UCSD-AML1 (cell line): ENCODE results near the gene RCAN3.
"Not testable (repeated sequence)": the region's sequence is repeated elsewhere in the genome, so short reads cannot be mapped to it uniquely, and the experiment has no call there.

Source experiments
- DNase-seq: peaks from one replicate; lab custom pipeline; 2025; ENCODE audit not compliant: unreplicated experiment; lab: John Stamatoyannopoulos, UW

RCAN3 gene

DNA sequence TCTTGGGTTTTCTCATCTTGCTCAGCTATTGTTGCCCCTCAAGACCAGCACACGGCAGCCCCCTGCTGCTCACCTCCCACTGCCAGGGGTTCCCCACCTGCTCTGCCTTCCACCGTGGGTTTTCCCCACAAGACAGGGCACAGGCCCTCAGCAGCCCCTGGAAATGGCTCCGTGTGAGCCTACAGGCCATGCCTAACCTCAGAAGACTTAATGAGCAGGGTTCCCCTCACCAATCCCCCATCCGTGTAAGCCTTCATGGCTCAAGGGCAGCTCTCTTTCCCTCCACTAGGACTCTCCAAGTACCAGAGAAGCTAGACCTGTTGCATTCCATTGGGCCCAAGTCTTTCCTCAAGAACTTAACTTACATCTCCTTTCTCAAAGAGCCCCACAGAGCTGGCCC, 18.4 kb upstream of the RCAN3 start:
- no peak for DNase-seq

DNA sequence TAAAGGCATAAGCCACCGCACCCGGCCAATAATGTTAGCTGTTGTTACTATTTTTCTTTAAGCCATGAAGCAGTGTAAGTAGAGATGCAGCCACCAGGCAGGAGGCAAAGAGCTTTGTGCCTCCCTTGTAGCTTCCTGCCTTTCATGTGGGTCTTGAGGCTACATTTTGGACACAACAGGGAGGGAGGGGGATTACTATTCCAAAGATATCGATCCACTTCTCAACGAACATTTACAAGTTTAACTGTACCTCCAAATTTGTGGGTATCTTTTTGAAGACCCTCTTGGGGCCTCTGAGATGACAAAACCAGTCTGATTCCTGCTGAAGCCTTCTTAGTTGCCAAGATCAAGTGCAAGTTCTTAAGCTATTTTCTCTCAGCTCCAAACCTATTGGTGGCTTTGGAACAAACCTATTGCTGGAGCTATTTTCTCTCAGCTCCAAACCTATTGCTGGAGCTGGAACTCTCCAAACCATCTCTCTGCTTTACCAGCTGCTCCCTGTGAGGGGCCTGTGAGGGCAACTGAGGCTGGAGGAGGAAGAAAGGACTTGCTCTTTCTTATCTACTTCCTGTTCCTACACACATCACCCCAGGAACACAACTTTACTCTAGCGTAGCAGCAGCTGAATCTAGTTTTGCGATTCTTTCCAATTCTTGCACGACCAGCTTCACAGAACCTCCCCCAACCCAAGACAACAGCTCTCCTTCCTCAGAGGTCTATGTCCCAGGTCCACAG, 16.1 kb upstream of the RCAN3 start:
- no peak for DNase-seq

DNA sequence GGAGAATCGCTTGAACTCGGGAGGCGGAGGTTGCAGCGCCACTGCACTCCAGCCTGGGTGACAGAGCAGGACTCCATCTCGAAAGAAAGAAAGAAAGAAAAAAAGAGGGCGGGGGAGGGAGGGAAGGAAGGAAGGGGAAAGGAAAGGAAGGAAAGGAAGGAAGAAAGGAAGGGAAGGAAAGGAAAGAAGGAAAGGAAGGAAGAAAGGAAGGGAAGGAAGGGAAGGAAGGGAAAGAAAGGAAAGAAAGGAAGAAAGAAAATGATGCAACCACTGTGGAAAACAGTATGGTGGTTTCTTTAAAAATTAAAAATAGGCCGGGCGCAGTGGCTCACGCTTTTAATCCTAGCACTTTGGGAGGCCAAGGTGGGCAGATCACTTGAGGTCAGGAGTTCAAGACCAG, 15.2 kb upstream of the RCAN3 start:
- no peak for DNase-seq

DNA sequence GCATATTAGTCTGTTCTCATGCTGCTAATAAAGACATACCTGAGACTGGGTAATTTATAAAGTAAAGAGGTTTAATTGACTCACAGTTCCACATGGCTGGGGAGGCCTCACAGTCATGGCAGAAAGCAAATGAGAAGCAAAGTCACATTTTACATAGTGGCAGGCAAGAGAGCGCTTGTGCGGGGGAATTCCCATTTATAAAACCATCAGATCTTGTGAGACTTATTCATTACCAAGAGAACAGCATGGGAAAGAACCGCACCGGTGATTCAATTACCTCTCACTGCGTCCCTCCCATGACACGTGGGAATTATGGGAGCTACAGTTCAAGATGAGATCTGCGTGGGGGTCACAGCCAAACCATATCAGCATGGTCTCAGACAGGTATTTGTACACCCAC, 14.5 kb upstream of the RCAN3 start:
- not testable (repeated sequence) for DNase-seq

DNA sequence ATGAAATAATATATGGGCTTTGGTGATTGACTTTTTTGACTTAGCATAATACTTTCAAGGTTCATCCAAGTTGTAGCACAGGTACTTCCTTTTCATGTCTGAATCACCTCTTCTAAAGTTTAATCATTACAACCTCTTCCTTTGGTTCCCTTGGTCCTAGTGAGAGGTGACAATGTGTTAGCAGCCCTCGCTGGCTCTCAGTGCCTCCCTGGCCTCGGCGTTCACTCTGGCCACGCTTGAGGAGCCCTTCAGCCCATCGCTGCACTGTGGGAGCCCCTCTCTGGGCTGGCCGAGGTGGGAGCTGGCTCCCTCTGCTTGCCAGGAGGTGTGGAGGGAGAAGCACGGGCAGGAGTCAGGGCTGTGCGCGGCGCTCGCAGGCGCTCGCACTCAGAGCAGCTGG, 13.0 kb upstream of the RCAN3 start:
- DNase-seq, result no peak

DNA sequence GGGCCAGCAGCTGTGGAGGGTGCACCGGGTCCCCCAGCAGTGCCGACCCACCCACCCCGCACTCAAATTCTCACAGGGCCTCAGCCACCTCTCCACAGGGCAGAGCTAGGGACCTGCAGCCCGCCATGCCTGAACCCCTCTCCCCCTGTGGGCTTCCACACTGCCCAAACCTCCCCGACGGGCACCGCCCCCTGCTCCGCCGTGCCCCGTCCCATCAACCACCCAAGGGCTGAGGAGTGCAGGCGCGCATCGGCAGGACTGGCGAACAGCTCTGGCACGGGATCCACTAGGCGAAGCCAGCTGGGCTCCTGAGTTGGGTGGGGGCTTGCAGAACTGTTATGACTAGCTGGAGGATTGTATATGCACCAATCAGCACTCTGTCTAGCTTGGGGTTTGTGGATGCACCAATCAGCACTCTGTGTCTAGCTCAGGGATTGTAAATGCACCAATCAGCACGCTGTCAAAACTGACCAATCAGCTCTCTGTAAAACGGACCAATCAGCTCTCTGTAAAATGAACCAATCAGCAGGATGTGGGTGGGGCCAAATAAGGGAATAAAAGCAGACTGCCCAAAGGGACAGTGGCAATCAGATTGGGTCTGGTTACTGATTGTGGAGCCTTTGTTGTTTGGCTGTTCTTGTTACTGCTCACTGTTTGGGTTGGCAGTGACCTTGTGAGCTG, 12.4 kb upstream of the RCAN3 start:
- no peak for DNase-seq

DNA sequence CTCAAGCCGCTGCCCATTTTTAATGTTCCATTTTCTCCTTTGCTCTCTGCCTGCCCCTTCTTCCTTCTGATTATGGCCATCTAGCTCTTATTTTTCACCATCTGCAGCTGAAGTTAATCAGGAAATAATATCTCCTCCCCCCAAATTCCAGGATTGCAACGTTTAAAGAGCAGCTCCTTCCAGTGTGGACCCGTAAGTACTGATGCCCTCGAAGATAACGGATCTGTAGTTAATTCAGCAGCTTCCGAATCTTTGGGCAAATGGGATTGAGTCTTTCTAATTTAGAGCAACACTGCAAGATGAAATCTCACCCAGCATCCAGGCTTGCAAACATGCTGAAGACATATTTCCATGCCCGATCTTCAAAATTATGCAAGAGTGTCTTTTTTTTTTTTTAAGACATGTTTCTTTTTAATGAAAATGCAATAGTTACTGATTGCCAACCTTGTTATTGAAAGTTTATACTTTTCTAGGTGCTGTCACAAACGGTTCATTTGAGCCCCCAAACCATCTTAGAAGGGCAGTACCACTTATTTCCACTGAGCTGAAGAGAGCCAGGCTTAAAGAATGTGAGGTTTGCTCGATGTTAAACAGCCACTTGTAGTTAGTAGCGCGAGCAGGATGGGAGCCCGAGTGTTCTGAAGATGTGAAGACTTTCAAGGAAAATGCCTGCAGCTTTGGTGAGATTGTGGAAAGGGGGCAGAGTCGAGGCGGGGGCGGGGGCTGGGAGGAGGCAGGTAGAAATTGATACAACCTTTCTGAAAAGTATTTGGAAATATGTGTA, 10.9 kb upstream of the RCAN3 start:
- DNase-seq, result no peak

DNA sequence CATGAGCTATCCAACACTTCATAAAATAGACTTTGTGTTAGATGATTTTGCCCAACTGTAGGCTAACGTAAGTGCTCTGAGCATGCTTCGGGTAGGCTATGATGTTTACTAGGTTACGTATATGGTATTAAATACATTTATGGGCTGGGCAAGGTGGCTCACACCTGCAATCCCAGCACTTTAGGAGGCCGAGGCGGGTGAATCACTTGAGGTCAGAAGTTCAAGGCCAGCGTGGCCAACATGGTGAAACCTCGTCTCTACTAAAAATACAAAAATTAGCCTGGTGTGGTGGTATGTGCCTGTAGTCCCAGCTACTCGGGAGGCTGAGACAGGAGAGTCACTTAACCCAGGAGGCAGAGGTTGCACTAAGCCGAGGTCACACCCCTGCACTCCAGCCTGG, 9.7 kb upstream of the RCAN3 start:
- DNase-seq, result not testable (repeated sequence)

DNA sequence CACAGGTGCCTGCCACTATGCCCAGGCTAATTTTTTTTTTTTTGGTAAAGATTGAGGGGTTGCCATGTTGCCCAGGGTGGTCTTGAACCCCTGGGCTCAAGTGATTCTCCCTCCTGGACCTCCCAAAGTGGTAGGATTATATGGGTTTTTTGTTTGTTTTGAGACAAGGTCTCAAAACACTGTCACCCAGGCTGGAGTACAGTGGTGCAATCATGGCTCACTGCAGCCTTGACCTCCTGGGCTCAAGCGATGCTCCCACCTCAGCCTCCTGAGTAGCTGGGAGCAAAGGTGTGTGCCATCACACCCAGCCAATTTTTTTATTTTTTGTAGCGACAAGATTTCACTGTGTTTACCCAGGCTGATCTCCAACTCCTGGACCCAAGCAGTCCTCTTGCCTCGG, 8.9 kb upstream of the RCAN3 start:
- no peak for DNase-seq

DNA sequence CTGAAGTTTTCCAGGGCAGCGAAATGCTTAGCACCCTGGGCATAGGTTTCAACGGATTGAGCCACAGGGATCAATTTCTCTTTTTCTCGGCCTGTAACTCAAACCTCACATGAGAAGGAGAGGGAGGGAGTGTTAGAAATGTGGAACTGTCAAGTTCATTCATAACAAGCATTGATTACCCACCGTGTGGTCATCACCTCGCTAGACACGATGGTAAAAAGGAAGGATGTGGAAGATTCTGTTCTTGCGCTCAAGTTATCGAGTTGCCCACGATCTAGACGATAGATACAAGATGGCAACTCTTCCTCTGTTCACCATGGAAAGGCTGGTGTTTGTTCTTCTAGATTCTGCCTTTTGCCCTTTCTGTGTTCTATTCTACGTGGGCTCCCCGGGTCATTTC, 4.0 kb upstream of the RCAN3 start:
- no peak for DNase-seq

DNA sequence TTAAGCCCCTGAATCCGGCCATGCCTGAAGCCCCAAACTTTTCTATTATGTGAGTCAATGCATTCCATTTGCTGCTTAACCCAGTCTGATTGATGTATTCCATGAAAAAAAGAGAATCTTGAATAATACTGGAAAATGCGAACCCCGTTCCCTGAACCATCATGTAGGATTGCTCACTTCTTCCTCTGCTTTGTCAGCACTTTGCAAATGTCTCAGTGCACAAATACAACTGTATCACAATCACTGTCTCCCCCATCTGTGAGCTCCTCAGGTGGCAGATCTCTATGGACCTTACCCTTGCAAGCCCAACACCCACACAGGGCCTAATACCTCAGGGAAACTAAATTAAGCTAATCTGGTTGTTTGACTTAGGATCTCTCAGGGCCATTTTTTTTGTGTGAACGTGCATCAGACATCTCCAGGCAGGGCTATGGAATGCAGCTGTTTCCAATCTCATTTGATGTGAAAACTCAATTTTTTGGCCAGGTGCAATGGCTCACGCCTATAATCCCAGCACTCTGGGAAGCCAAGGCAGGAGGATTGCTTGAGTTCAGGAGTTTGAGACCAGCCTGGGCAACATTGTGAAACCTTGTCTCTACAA, 2.1 kb upstream of the RCAN3 start:
- no peak for DNase-seq

DNA sequence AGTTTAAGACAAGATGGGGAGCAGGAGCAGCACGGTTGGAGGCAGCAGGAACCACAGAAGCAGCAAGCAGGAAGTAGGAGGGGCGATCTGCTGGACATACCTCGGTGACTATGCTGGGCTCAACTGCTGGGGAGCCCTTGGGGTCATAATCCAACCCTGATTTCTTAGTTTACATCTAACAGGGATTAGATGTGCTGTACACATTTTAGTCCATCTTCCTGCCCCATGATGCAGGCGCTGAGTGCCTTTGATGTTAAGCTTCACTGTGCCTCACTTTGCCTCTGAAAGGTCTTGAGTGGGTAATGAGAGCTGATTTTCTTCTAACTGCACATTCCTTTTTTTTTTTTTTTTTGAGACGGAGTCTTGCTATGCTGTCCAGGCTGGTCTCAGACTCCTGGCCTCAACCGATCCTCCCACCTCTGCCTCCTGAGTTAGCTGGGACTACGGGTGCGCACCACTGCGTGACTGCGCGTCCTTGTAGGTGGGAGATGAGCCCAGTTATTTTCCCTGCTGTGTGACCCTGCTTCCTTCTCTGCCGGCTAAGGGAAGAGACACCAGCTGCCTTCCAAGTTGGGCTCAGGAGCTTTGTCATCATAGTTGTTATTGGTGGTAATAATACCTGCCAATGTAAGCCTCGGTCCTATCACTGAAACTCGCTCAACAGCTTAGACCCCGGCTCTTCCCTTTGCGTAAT, 1.1 kb upstream of the RCAN3 start:
- DNase-seq, result peak; percentile 42

DNA sequence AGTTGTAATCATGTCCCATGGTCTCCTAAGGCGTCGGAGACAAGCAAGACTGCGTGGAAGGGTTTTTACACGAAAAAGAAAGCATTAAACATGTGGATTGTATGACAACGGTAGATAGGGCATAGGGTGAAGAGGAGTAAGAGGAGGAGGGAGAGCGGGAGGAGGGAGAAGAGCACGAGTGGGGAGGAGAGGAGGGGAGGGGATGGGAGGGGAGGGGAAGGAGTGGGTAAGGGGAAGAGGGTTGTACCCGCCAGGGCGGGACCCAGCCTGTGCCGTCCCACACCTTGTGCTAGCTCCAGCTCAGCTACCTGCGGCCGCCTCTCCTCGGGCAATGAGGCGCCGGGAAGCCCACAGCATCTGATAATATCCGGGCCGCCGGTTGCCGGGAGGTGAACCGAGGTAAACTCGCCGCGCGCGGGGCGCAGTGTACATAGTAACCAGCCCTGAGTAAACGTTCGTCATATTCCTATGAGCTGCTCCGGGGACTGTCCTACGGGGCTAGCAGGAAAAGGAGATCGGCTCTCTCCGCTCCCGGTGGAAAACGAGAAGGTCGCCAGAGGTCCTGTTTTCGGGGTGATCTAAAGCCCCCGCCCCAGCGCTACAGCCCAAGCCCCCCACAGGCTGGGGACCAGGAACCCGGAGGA, 449 bp upstream of the RCAN3 start:
- DNase-seq, result peak; percentile 60

DNA sequence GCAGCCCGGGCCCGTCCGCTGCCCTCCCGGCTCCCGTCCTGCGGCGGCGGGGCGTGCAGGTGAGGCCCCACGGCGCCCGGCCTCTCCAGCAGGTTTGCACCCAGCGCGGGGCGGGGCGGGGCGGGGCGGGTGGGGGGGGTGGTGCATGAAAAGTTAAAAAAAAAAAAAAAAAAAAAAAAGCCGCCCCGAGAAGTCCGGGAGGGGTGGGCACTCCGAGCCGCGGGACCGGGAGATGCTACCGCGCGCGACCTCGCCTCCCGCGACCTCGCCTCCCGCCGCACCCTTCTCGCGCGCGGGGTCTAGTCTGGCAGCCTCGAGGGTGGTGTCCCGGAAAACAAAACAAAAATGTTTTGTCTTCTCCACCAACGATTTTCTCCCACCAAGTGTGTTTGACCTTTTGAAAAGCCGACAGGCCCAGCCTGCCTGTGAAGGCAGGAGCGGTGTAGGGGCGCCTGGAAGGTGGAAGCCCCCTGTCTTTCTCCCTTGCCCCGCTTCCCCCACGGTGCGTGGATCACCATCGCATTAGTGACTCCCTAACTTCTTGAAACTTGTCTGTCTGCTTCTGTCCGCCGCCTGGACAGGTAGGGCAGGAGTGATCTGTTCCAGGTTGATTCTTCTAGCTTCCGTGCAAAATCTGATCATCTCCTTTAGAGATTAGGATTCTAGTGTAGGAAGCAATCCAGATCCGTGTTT, 569 bp downstream of the RCAN3 start:
- no peak for DNase-seq

DNA sequence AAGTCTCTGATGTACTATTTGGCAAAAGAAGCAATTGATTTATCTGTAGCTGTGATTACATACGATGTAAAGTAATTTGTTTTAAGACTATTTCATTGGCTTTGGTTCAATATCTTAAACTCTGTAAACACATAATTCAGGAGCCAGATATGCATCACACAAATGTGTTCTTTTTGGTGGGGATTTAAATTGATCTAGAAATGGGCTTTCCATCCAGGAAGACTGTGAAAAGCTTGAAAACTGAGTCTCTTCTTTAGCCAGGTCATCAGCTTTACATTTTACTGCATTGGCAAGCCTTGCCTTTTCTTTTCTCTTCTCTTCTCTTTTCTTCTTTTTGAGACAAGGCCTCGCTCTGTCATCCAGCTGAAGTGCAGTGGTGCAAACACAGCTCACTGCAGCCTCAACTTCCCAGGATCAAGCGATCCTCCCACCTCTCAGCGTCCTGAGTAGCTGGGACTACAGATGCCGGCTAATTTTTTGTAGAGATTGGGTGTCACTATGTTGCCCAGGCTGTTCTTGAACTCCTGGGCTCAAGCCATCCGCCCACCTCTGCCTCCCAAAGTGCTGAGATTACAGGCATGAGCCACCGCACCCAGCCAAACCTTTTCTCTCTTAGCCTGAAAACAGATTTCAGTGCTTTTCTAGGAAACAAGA, 1.4 kb downstream of the RCAN3 start:
- no peak for DNase-seq

DNA sequence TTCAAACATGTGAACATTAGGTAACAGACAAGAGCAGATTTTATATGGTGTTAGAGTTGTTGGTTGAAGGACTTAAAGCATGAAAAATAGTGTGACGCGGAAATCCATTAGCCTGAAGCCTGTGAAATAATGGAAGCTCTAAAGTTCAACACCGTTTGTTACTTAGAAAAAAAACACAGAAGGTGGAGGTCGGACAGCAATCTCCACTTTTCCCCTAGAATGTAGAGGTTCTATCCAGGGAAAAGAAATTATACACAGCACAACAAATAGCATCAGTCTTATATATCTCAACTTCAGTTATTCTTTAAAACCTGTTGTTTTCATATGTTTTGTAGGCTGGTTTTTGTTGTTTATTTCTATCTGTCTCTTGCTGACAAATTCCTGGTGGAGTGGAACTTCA, 1.9 kb downstream of the RCAN3 start:
- DNase-seq, result no peak

DNA sequence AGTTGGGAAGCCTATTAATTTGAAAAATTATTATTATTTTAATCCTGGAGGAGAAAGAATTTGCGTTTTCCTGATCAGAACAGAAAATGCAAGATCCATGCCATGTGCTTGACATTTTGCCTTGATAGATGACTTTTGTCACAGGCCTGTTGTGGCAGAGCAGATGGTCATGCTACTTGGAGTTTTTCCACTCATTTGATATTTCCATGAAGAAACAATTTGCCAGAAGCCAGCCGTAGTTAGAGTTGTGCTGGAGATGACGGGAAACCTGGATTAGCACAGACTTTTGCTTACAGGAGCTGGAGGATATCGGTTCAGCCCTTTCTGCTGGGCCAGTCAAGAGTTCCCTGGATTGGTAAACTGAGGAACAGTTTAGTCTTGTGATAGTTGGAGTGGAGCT, 3.2 kb downstream of the RCAN3 start:
- DNase-seq, result no peak

DNA sequence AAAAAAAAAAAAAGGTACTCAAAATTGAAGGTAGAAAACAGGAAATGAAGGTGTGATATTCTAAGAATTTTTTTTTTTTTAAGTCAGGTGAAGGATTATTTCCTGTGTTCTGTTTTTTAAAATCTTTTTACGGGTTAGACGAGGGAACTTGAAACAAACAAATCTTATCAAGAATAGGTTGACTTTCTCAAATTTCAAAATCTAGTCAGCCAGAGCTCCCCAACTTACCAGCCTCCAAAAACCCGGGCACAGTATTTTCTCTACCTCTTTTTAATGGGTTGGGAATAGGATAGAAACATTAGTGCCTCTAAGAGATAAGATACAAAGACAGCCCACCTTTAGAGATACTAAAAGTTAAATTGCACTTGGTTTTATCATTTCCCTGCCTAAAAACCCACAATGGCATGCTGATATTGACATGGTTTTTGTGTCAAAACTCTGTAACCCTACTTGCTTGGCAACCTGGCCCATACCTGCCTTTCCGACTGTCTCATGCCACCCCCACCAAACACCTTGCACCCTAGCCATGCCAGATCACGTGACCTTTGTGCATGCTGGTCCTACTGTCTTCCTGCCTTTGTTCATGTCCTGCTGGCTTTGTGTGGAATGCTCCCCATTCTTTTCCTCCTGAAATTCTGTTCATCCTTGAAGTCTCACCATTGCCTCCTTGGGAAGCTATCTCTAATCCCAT, 4.2 kb downstream of the RCAN3 start:
- DNase-seq, result no peak

DNA sequence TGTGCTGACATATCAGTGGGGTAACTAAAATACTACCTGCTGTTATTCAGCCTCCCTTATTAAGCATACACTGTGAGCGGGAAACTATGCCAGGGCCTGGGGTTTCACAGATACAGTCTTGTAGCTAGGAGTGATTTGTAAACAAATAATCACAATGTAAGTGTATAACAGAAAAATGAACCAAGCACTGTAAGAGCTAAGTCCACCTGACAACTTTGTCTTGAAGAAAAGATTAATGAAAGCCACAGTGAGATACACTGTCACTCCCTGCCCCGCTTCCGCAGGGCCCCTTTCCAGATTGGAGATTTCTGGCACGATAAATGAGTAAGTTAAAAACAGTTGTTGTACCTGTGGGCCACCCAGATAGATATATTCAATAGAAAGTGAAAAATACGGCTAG, 4.8 kb downstream of the RCAN3 start:
- no peak for DNase-seq
